Caco-2 (cell line): ENCODE measurements around the gene PPARG. TPM values are rescaled to one million over a fixed set of nuclear protein-coding genes. Genes with fewer than 3 reads are reported as not detected.

Experiments used
- BruUV-seq: library from RNA; stranded (reverse); fragments of 400-500 nt; replicated peaks from 2 replicates; lab custom pipeline; 2021; lab: Mats Ljungman, UMichigan
- CTCF ChIA-PET: fragments of 300-600 bp; sonication (Branson Sonifier 250); formaldehyde crosslinking; loops from one replicate; lab custom pipeline; 2022; ENCODE audit warnings: antibody characterized with exemption; lab: Charles Lee
- POLR2A ChIA-PET: fragments of 300-600 bp; sonication (Branson Sonifier 250); formaldehyde crosslinking; loops from one replicate; lab custom pipeline; 2022; ENCODE audit warnings: antibody characterized with exemption; lab: Charles Lee
- DNase-seq, 2 experiments: peaks; one replicate each; pipeline versions ENCODE4 v3.0.0 to v3.0.0-alpha.2; 2020 to 2022
- H3K27me3 ChIP-seq: replicated peaks from 2 replicates; pipeline ENCODE4 v1.6.0; 2011; ENCODE audit warnings: low read length; ENCODE audit not compliant: control insufficient read depth, insufficient read depth
- H3K36me3 ChIP-seq: 2 replicates; pipeline ENCODE4 v1.5.1; 2011; ENCODE audit warnings: low read length; ENCODE audit not compliant: control insufficient read depth, insufficient read depth
- H3K4me1 ChIP-seq: fragments of 250-450 bp; sonication (Bioruptor Pico); 2 replicates; pipeline ENCODE4 v1.5.1; 2020; ENCODE audit warnings: mild to moderate bottlenecking
- H3K4me3 ChIP-seq: 2 replicates; pipeline ENCODE4 v1.5.1; 2011; ENCODE audit warnings: low read depth, mild to moderate bottlenecking, control low read depth, low read length
- H3K9me3 ChIP-seq: fragments of 250-450 bp; sonication (Bioruptor Pico); 2 replicates; pipeline ENCODE4 v1.5.1; 2020; ENCODE audit warnings: mild to moderate bottlenecking, moderate library complexity
- H3K27ac Mint-ChIP-seq: one replicate; pipeline ENCODE4 v1.8.0; 2022; ENCODE audit warnings: mixed read lengths; ENCODE audit not compliant: unreplicated experiment
- H3K27me3 Mint-ChIP-seq: one replicate; pipeline ENCODE4 v1.8.0; 2022; ENCODE audit warnings: mixed read lengths; ENCODE audit not compliant: insufficient read depth, unreplicated experiment
- H3K36me3 Mint-ChIP-seq: one replicate; pipeline ENCODE4 v1.8.0; 2022; ENCODE audit warnings: mild to moderate bottlenecking, mixed read lengths; ENCODE audit not compliant: insufficient read depth, unreplicated experiment
- H3K4me1 Mint-ChIP-seq: one replicate; pipeline ENCODE4 v1.8.0; 2022; ENCODE audit warnings: low read depth, mixed read lengths; ENCODE audit not compliant: unreplicated experiment
- H3K4me3 Mint-ChIP-seq: one replicate; pipeline ENCODE4 v1.8.0; 2022; ENCODE audit warnings: mild to moderate bottlenecking, moderate library complexity, mixed read lengths; ENCODE audit not compliant: unreplicated experiment
- H3K9me3 Mint-ChIP-seq: one replicate; pipeline ENCODE4 v1.8.0; 2022; ENCODE audit warnings: mixed read lengths; ENCODE audit not compliant: unreplicated experiment
- CTCF ChIP-seq, 2 experiments: fragments of 200-600 bp in 1 of 2; IDR thresholded peaks; 1 replicate in 1 of 2; 2 replicates in 1 of 2; pipeline versions ENCODE4 v1.5.1 to v1.8.0; 2011 to 2022; ENCODE audit warnings: antibody characterized with exemption in 1 of 2, control low read depth in 1 of 2, inconsistent platforms in 1 of 2, low read depth in 1 of 2, low read length in 1 of 2, mild to moderate bottlenecking in 1 of 2, moderate library complexity in 1 of 2; ENCODE audit not compliant: insufficient read depth in 1 of 2, severe bottlenecking in 1 of 2, unreplicated experiment in 1 of 2
- intact Hi-C: fragments of 100-400 bp; cut with micrococcal nuclease; formaldehyde crosslinking; loops from one replicate; pipeline ENCODE4 v1.10.0; 2022; ENCODE audit not compliant: unreplicated experiment
- total RNA-seq: library from RNA; stranded (reverse); gene quantifications from 2 replicates; pipeline ENCODE4 v1.2.3, GENCODE V29; 2022

PPARG gene
- total RNA-seq, 1 experiment from 2014 or later: 15.6 TPM

GRCh38 chr3:12328132-12328836 lies 39.4 kb downstream of the PPARG start:
- CTCF ChIA-PET: no interaction called here
- Mint-ChIP-seq H3K36me3 (no peaks in the 10 kb centered on the region), H3K9me3 (no peaks in the 10 kb centered on the region), H3K4me1 (no peaks in the 10 kb centered on the region), H3K4me3 (no peak overlapping the region), H3K27me3 (no peaks in the 10 kb centered on the region), H3K27ac (no peak overlapping the region)
- Histone ChIP-seq H3K9me3 (no peaks in the 10 kb centered on the region), H3K27me3 (no peaks in the 10 kb centered on the region), H3K4me1 (no peaks in the 10 kb centered on the region), H3K36me3 (no peaks in the 10 kb centered on the region), H3K4me3 (no peak overlapping the region)
- BruUV-seq: no TSS peak
- DNase-seq: no peak
- intact Hi-C loops: no loop called here
- no peak for TF ChIP-seq CTCF (IDR thresholded peaks at IDR 0.05; ENCODE audit: insufficient read depth in 1 of 2, low read depth in 1 of 2, low read length in 1 of 2, severe bottlenecking in 1 of 2, unreplicated experiment in 1 of 2)
- POLR2A ChIA-PET: no interaction called here

GRCh38 chr3:12328837-12329462 lies 40.1 kb downstream of the PPARG start:
- H3K27ac Mint-ChIP-seq: no peak overlapping the region
- intact Hi-C loops: no loop called here
- Histone ChIP-seq H3K4me1 (no peaks in the 10 kb centered on the region), H3K36me3 (no peaks in the 10 kb centered on the region), H3K4me3 (no peak overlapping the region), H3K9me3 (no peaks in the 10 kb centered on the region), H3K27me3 (no peaks in the 10 kb centered on the region)
- no peaks in the 10 kb centered on the region for H3K36me3 Mint-ChIP-seq
- H3K27me3 Mint-ChIP-seq: no peaks in the 10 kb centered on the region
- H3K4me3 Mint-ChIP-seq: no peak overlapping the region
- no peaks in the 10 kb centered on the region for H3K4me1 Mint-ChIP-seq
- no peak for TF ChIP-seq CTCF (IDR thresholded peaks at IDR 0.05; ENCODE audit: insufficient read depth in 1 of 2, low read depth in 1 of 2, low read length in 1 of 2, severe bottlenecking in 1 of 2, unreplicated experiment in 1 of 2)
- ChIA-PET POLR2A (no interaction called here), CTCF (no interaction called here)
- DNase-seq: no peak
- BruUV-seq: no TSS peak
- no peaks in the 10 kb centered on the region for H3K9me3 Mint-ChIP-seq

GRCh38 chr3:12334786-12335185 lies 45.9 kb downstream of the PPARG start:
- no peaks in the 10 kb centered on the region for H3K9me3 ChIP-seq
- no peaks in the 10 kb centered on the region for H3K9me3 Mint-ChIP-seq
- peaks cover 3% of the 10 kb centered on the region for H3K4me1 Mint-ChIP-seq
- H3K4me3 Mint-ChIP-seq: no peak overlapping the region
- 0 out of 2 replicates have a peak, but pooled peaks cover 5% of the 10 kb centered on the region for H3K4me1 ChIP-seq
- POLR2A ChIA-PET: no interaction called here
- H3K27me3 ChIP-seq: no peaks in the 10 kb centered on the region
- DNase-seq: no peak
- no peak overlapping the region for H3K27ac Mint-ChIP-seq
- no peaks in the 10 kb centered on the region for H3K27me3 Mint-ChIP-seq
- TF ChIP-seq CTCF (IDR thresholded peaks at IDR 0.05; ENCODE audit: insufficient read depth in 1 of 2, low read depth in 1 of 2, low read length in 1 of 2, severe bottlenecking in 1 of 2, unreplicated experiment in 1 of 2): no peak
- no TSS peak for BruUV-seq
- H3K4me3 ChIP-seq: no peak overlapping the region
- CTCF ChIA-PET: no interaction called here
- intact Hi-C loops: loop anchor here (5.0 kb wide), 1 partner anchor 73 kb away; no protein-coding TSS in a partner anchor
- H3K36me3 ChIP-seq: no peaks in the 10 kb centered on the region
- no peaks in the 10 kb centered on the region for H3K36me3 Mint-ChIP-seq
